Breast epithelium (tissue), 4 donors: Measurements from ENCODE around the gene TRIM8. TPM values are rescaled to one million over a fixed set of nuclear protein-coding genes. Genes with fewer than 3 reads are reported as not detected.
"Not testable (repeated sequence)": the region's sequence is repeated elsewhere in the genome, so short reads cannot be mapped to it uniquely, and the experiment has no call there.

Source experiments
- DNase-seq, 2 donors: peaks; one replicate each; pipeline ENCODE4 v3.0.0-alpha.2; 2019; ENCODE audit warnings: low spot score in 2 of 2
- H3K27ac ChIP-seq, 2 donors: fragments of 200-600 bp; sonication (generic) in 1 of 2; one replicate each; pipeline ENCODE4 v1.5.1; 2016 to 2019; ENCODE audit warnings: mild to moderate bottlenecking in 1 of 2
- H3K27me3 ChIP-seq, 2 donors: fragments of 200-600 bp; sonication (generic) in 1 of 2; one replicate each; pipeline versions ENCODE4 v1.5.1 to v1.6.0; 2017 to 2019; ENCODE audit warnings: control low read depth in 1 of 2, mild to moderate bottlenecking in 1 of 2
- H3K36me3 ChIP-seq: fragments of 200-600 bp; one replicate; pipeline ENCODE4 v1.5.1; 2019
- H3K4me1 ChIP-seq, 2 donors: fragments of 200-600 bp; sonication (generic); one replicate each; pipeline ENCODE4 v1.5.1; 2016 to 2019; ENCODE audit warnings: control low read depth in 1 of 2
- H3K4me3 ChIP-seq, 3 donors: fragments of 200-600 bp; sonication (generic); 1 replicate in 2 of 3; 2 replicates in 1 of 3; pipeline ENCODE4 v1.5.1; 2016 to 2019; ENCODE audit warnings: mild to moderate bottlenecking in 3 of 3, moderate library complexity in 2 of 3
- H3K9me3 ChIP-seq, 2 donors: fragments of 200-600 bp; sonication (generic) in 1 of 2; one replicate each; pipeline ENCODE4 v1.5.1; 2016 to 2019; ENCODE audit warnings: control low read depth in 1 of 2
- CTCF ChIP-seq, 3 donors: fragments of 450-650 bp; IDR thresholded peaks; one replicate each; pipeline ENCODE4 v1.5.1; 2016 to 2017; ENCODE audit warnings: antibody characterized with exemption in 3 of 3, mild to moderate bottlenecking in 3 of 3, moderate library complexity in 3 of 3
- POLR2A ChIP-seq: fragments of 450-650 bp; IDR thresholded peaks from one replicate; pipeline ENCODE4 v1.6.1; 2016; ENCODE audit warnings: antibody characterized with exemption, mild to moderate bottlenecking, moderate library complexity
- POLR2AphosphoS5 ChIP-seq, 3 donors: sonication (generic); formaldehyde crosslinking; IDR thresholded peaks; one replicate each; pipeline ENCODE4 v1.6.1; 2017; ENCODE audit warnings: antibody characterized with exemption in 3 of 3
- intact Hi-C: fragments of 100-400 bp; cut with DNase I; formaldehyde crosslinking; loops from one replicate; pipeline ENCODE4 v1.15.1; 2023; ENCODE audit warnings: low total_unique reads
- total RNA-seq, 3 donors: library from RNA; depleted of rRNA; stranded (reverse); fragments of >200 nt; gene quantifications; one replicate each; pipeline ENCODE4 v1.1.0, GENCODE V29; 2016

TRIM8 gene
- total RNA-seq, 3 donors from 2014 or later: 74.6 to 128 (median 88.8) TPM

DNA sequence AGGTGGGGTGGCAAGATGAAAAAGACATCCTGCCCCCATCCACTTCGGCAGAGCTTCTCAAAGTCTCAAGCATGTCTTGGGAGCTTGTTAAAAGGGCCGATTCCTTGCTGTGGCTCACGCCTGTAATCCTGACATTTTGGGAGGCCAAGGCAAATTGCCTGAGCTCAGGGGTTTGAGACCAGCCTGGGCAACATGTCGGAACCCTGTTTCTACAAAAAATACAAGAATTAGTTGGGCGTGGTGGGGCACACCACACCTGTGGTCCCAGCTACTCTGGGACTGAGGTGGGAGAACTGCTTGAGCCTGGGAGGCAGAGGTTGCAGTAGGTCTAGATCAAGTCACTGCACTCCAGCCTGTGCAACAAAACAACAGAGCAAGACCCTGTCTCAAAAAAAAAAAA, 14.5 kb downstream of the TRIM8 start:
- DNase-seq: no peak
- Histone ChIP-seq H3K27ac (peak overlapping the region; percentile 77 to 78), H3K27me3 (no peaks in the 10 kb centered on the region), H3K4me1 (peaks cover 0 to 14% of the 10 kb centered on the region in 2 donors), H3K9me3 (no peaks in the 10 kb centered on the region), H3K36me3 (no peaks in the 10 kb centered on the region), H3K4me3 (no peak overlapping the region)
- intact Hi-C loops: no loop called here
- TF ChIP-seq POLR2A: no peak
- TF ChIP-seq POLR2AphosphoS5 (IDR thresholded peaks at IDR 0.05): no peak
- TF ChIP-seq CTCF (IDR thresholded peaks at IDR 0.05): no peak

GRCh38 chr10:102660888-102661657, 16.8 kb downstream of the TRIM8 start:
- intact Hi-C loops: no loop called here

GRCh38 chr10:102661658-102662028, 17.4 kb downstream of the TRIM8 start:
- intact Hi-C loops: no loop called here
- no peak for DNase-seq
- Histone ChIP-seq H3K4me3 (no peak overlapping the region), H3K27ac (peak overlapping the region in 1 of 2 donors; percentile 71), H3K9me3 (no peaks in the 10 kb centered on the region), H3K27me3 (no peaks in the 10 kb centered on the region), H3K4me1 (peaks cover 0 to 14% of the 10 kb centered on the region in 2 donors), H3K36me3 (no peaks in the 10 kb centered on the region)
- no peak for TF ChIP-seq POLR2AphosphoS5 (IDR thresholded peaks at IDR 0.05)
- TF ChIP-seq CTCF (IDR thresholded peaks at IDR 0.05): no peak
- TF ChIP-seq POLR2A: no peak

More at GRCh38 chr10:102660888-102661657, 16.8 kb downstream of the TRIM8 start:
- Histone ChIP-seq H3K9me3 (no peaks in the 10 kb centered on the region), H3K27me3 (no peaks in the 10 kb centered on the region), H3K4me3 (peak overlapping the region in 1 of 3 donors; percentile 27), H3K36me3 (no peaks in the 10 kb centered on the region), H3K4me1 (peaks cover 0 to 14% of the 10 kb centered on the region in 2 donors), H3K27ac (peak overlapping the region; percentile 21 to 71)
- TF ChIP-seq POLR2AphosphoS5 (IDR thresholded peaks at IDR 0.05) (no peak), POLR2A (no peak), CTCF (IDR thresholded peaks at IDR 0.05) (no peak)
- no peak for DNase-seq

GRCh38 chr10:102665904-102666509, 21.7 kb downstream of the TRIM8 start:
- no peak for DNase-seq

GRCh38 chr10:102667411-102667810, 23.1 kb downstream of the TRIM8 start:
- H3K4me3 ChIP-seq, H3K36me3 ChIP-seq, DNase-seq, H3K9me3 ChIP-seq, H3K27ac ChIP-seq, H3K27me3 ChIP-seq, intact Hi-C loops, H3K4me1 ChIP-seq: not testable (repeated sequence)

More at GRCh38 chr10:102665904-102666509, 21.7 kb downstream of the TRIM8 start:
- Histone ChIP-seq H3K9me3 (no peaks in the 10 kb centered on the region), H3K27ac (no peak overlapping the region), H3K36me3 (no peaks in the 10 kb centered on the region), H3K27me3 (no peaks in the 10 kb centered on the region), H3K4me3 (no peak overlapping the region), H3K4me1 (peaks cover 0 to 4% of the 10 kb centered on the region in 2 donors)
- intact Hi-C loops: no loop called here
- TF ChIP-seq POLR2A (no peak), POLR2AphosphoS5 (IDR thresholded peaks at IDR 0.05) (no peak), CTCF (IDR thresholded peaks at IDR 0.05) (no peak)
